Right cardiac atrium (tissue), 5 donors: ENCODE results near the gene BLOC1S5. TPM values are rescaled to one million over a fixed set of nuclear protein-coding genes. Genes with fewer than 3 reads are reported as not detected.

ENCODE experiments used
- ATAC-seq, 2 donors: fragments of 200-7000 bp; cut with Tn5 transposase; one replicate each; pipeline versions ENCODE4 v1.8.0 to v1.9.1; 2020; ENCODE audit warnings: moderate library complexity in 2 of 2, mild to moderate bottlenecking in 1 of 2
- DNase-seq, 3 donors: peaks; one replicate each; pipeline ENCODE4 v3.0.0-alpha.2; 2020
- H3K27ac ChIP-seq: one replicate; pipeline ENCODE4 v1.5.1; 2013; ENCODE audit warnings: mild to moderate bottlenecking, low read length, control low read depth, moderate library complexity
- H3K27me3 ChIP-seq: one replicate; pipeline ENCODE4 v1.6.1; 2013; ENCODE audit not compliant: control insufficient read depth, insufficient read depth
- H3K4me1 ChIP-seq: one replicate; pipeline ENCODE4 v1.6.1; 2013; ENCODE audit warnings: low read length; ENCODE audit not compliant: control insufficient read depth, insufficient read depth
- H3K4me3 ChIP-seq: one replicate; pipeline ENCODE4 v1.5.1; 2013; ENCODE audit warnings: low read length, control low read depth
- H3K9me3 ChIP-seq: one replicate; pipeline ENCODE4 v1.6.1; 2013; ENCODE audit warnings: low read length; ENCODE audit not compliant: control insufficient read depth
- WGBS: extraction: QIAGEN DNeasy Blood & Tissue Kit; methylation state at CpG from one replicate; pipeline ENCODE4 v1.1.7; 2013; 5-methylcytosine and 5-hydroxymethylcytosine counted together
- intact Hi-C, 4 donors: fragments of 100-400 bp; cut with DNase I; formaldehyde crosslinking; loops; one replicate each; pipeline versions ENCODE4 v1.11.0 to v1.14.0; 2022 to 2023
- long read RNA-seq, 4 donors: library from polyadenylated mRNA; unstranded; transcript quantifications; one replicate each; pipeline ENCODE4 v2.0.0, GENCODE V29; 2020 to 2021
- polyA plus RNA-seq: library from polyadenylated mRNA; stranded (reverse); fragments of 200-250 nt; gene quantifications from one replicate; pipeline ENCODE4 v1.2.3, GENCODE V29; 2013
- total RNA-seq, 4 donors: library from RNA; stranded (reverse); fragmentation: NEBNext Ultra II Directional; extraction: Animal tissue kit (Norgen Biotek cat#: 25700); gene quantifications; one replicate each; pipeline ENCODE4 v1.2.1, GENCODE V29; 2021
- donor health status: healthy with polysubstance abuse.
- donor health status: DM: no; HTN: yes; CAD: no.
- donor health status: DM: no; HTN: no; CAD: no.
- donor health status: DM: no; HTN: yes; CAD: no; lungs with severe emphysema.
- donor health status: DM: yes; HTN: yes; CAD: no.

The BLOC1S5 gene, protein sequence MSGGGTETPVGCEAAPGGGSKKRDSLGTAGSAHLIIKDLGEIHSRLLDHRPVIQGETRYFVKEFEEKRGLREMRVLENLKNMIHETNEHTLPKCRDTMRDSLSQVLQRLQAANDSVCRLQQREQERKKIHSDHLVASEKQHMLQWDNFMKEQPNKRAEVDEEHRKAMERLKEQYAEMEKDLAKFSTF
- total RNA-seq (10 to 100 TPM in 1 of 4 donors, 1 to 10 TPM in 3; 7.1 to 10.9 (median 8.9) TPM), polyA plus RNA-seq (6.1 TPM)
- long read RNA-seq, donor 1, transcript BLOC1S5-202 (5 exons, 2,684 nt), result major isoform, 16 of 21 reads
- long read RNA-seq, donor 1, partial matches to known transcripts, result 0 of 21 reads
- long read RNA-seq, donor 1, other reads (novel, unspliced or antisense), result 4 of 21 reads
- long read RNA-seq, donor 2, transcript BLOC1S5-202 (5 exons, 2,684 nt), result major isoform, 5 of 7 reads
- long read RNA-seq, donor 2, partial matches to known transcripts, result 0 of 7 reads
- long read RNA-seq, donor 2, other reads (novel, unspliced or antisense), result 2 of 7 reads
- long read RNA-seq, donor 3, transcript BLOC1S5-202 (5 exons, 2,684 nt), result major isoform, 39 of 44 reads
- long read RNA-seq, donor 3, partial matches to known transcripts, result 1 of 44 reads
- long read RNA-seq, donor 3, other reads (novel, unspliced or antisense), result 3 of 44 reads
- long read RNA-seq, donor 4, transcript BLOC1S5-202 (5 exons, 2,684 nt), result major isoform, 5 of 6 reads
- long read RNA-seq, donor 4, partial matches to known transcripts, result 0 of 6 reads
- long read RNA-seq, donor 4, other reads (novel, unspliced or antisense), result 1 of 6 reads

DNA sequence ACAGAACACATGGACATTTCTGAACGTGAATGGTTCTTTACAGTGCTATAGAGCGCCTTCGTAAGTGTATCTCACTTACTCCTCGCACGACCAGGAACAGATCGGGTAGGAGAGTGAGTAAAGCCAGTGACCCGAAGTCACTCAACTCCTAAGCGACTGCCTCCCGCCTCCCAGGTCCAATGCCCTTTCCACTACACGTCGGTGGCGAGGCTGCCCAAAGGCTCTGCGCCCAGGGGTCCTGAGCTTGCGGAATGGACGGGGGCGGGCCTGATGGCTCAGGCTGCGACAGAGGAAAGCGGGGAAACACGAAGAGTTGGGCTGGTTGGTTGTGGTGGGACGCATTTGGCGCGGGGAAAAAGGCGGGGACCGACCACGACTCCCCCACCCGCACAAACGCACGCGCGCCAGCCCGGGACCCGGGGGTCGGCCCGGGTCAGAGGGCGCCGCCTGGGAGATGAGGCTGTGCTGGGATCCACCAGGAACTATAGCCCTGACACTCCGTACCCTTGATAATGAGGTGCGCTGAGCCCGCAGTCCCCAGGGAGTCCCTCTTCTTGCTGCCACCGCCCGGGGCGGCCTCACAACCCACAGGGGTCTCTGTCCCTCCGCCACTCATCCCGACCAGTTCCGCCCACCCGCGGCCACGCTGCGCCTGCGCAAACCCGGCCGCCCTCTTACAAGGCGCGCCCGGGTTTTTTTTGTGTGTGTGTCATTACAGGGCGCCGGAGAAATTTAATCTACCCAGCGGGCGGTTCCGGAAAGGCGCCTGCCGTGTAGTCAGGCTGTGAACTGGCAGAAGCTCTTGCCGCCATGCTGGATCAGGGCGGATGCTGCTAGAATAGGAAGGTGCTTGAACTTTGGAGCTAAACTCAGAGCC lies at the start of gene BLOC1S5:
TSS of gene BLOC1S5 (minus strand) at position 629 of the 877 bp plus-strand sequence. CDS start at position 616, 13 bp downstream.
- WGBS, result under 1% methylated on average over 64 of the region's 64 CpGs
- no peaks in the 10 kb centered on the region for H3K27me3 ChIP-seq
- H3K4me3 ChIP-seq, result peak within 1 kb of the TSS; percentile 67
- ATAC-seq (peak; percentile 99), DNase-seq (peak; percentile 96 to 99 (median 98))
- intact Hi-C loops, result loop anchor here in 2 of 4 donors (5.0 to 10.0 kb wide), 2 partner anchors 339 to 342 kb away; partner anchors contain the start of gene BMP6 (in 1 of the 2)
- peaks cover 3% of the 10 kb centered on the region for H3K4me1 ChIP-seq
- H3K27ac ChIP-seq, result peak within 1 kb of the TSS; percentile 48
- H3K9me3 ChIP-seq, result no peaks in the 10 kb centered on the region

DNA sequence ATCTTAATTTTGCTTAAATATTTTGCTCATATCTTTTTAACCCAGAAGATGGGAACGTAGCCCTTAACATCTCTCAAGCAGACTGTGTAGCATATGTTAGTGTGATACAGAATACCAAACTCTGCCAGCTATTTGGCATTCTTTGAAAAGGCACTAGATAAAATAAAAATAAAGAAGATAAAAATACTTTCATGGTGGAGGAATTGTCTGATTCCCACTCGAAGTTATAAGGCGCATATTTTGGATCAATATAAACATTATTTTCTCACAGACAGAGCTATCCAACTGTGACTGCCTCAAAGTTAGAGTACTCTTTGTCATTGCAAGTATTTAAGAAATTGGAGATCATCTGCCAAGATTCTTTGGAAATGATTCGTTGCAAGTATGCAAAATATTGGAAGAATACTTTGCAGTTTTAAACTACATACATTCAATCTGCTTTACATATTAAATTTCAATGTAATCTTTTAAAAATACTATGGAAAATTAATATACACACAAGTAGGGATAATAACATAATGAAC lies 49.0 kb upstream of the BLOC1S5 start:
- no peak for DNase-seq
- intact Hi-C loops, result no loop called here
- Histone ChIP-seq H3K4me1 (no peaks in the 10 kb centered on the region), H3K27ac (no peak overlapping the region), H3K27me3 (no peaks in the 10 kb centered on the region), H3K4me3 (no peak overlapping the region), H3K9me3 (peaks cover 3% of the 10 kb centered on the region)
- 45% methylated on average over 4 of the region's 4 CpGs for WGBS
- ATAC-seq, result no peak

DNA sequence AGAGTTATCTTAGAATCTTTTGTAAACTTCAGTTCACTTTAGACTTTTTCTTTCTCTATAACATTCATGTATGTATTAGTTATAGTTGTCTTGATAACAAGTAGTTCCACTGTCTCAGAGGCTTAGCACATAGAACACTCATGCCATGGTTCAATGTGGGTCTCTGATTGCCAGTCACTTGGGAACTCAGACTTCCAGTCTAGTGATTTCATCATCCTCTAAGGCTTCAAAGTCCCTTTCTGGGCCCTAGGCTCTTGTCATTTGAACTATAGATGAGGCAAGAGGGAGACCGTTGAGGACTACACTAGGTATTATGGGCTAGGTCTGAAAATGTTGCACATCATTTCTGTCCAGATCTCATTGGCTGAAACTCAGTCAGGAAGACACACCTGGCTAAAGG lies 46.5 kb upstream of the BLOC1S5 start:
- Histone ChIP-seq H3K4me3 (no peak overlapping the region), H3K27me3 (no peaks in the 10 kb centered on the region), H3K4me1 (no peaks in the 10 kb centered on the region), H3K9me3 (peaks cover 3% of the 10 kb centered on the region), H3K27ac (no peak overlapping the region)
- ATAC-seq (no peak), DNase-seq (no peak)
- intact Hi-C loops, result no loop called here
- 81% methylated on average over 1 of the region's 1 CpG for WGBS

DNA sequence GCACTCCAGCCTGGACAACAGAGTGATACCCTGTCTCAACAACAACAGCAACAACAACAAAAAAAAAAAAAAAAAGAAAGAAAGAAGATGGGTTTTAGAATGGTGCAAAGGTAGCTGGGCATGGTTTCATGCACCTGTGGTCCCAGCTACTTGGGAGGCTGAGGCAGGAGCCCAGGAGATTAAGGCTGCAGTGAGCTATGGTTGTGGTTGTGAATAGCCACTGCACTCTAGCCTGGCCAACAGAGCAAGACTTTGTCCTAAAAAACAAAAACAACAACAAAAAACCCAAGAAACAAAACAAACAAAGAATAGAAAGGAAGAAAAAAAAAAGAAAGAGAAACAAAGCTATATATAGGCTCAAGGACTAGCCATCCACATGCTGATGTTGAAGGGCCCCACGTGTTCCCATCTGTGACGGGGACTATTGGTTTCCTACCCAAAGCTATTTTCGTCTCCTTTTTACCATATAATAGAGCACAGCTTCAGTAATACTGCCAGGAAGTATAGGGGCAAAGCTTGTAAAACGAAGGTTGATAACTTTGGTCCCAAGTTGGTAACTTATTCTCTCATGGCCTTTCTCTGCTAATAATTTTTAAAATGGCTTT lies 46.0 kb upstream of the BLOC1S5 start:
- no peak for ATAC-seq
- Histone ChIP-seq H3K9me3 (no peaks in the 10 kb centered on the region), H3K27me3 (no peaks in the 10 kb centered on the region), H3K4me1 (no peaks in the 10 kb centered on the region), H3K27ac (no peak overlapping the region), H3K4me3 (no peak overlapping the region)
- intact Hi-C loops, result no loop called here
- 68% methylated on average over 4 of the region's 4 CpGs for WGBS
- no peak for DNase-seq

DNA sequence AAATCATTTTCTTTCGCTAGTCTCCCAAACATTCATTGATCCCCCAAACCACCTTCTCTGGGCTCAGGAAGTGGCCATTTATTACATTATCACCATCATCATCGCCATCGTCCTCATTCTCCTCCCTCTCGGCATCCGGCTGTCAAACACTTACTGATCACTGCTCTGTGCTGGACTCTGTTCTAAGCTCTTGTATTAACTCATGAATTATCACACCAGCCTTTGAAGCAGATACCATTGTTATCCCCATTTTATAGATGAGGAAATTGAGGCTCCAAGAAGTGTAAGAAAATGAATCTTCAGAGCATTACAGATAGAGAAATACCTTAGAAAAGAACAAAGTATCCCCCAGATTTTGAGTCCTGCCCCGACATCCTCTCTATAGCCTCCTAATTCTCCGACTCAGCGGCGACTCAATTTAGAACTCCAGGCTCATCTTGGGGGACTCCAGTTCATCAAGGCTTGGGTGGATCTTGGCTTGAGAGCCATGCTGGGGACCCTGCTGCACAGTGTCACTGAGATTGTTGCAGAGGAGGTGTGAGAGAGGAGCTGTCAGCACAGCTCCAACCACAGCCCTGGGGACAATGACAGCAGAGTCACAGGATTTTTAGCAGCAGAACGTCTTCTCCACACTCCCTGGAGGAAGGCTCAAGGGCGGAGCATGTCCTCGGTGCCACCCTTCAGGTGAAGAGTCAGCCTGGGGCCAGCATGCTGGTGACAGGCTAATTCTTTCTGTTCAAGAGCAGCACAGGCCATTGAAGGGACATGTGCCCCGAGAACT lies 44.8 kb upstream of the BLOC1S5 start:
- WGBS, result 61% methylated on average over 13 of the region's 13 CpGs
- intact Hi-C loops, result no loop called here
- ATAC-seq, result peak in 1 of 2 donors; percentile 55
- DNase-seq, result no peak
- Histone ChIP-seq H3K4me1 (no peaks in the 10 kb centered on the region), H3K27ac (no peak overlapping the region), H3K9me3 (no peaks in the 10 kb centered on the region), H3K4me3 (no peak overlapping the region), H3K27me3 (no peaks in the 10 kb centered on the region)

DNA sequence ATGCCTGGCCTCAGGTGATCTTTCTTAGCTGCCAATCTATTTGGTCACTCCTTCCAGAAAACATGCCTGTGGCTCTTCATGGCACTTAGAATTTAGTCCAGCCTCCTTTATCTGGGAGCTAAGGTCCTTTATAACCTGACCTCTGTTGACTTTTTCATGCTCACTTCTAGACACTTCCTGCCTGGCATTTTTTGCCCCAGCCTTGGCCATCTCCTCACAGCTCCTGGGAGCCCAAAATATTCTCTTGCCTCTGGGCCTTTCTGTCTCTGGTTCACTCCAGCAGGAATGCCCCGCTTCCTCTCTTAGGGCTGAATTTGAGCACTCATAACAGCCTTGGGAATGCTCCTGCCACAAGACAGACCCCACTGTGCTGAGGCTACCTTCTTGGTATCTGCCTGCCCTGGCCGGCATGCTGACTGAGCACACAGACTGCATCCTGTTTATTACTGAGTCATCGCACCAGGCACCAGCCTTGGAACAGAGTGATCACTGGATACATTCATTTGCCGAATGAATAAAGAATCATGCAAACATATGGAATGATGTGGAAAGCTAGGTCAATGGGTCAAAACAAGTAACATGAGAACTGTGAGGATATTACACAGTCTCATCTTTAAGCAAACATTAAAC lies 44.0 kb upstream of the BLOC1S5 start:
- intact Hi-C loops, result no loop called here
- no peak overlapping the region for H3K4me3 ChIP-seq
- no peak for DNase-seq
- no peak overlapping the region for H3K27ac ChIP-seq
- 54% methylated on average over 4 of the region's 4 CpGs for WGBS
- H3K4me1 ChIP-seq, result no peaks in the 10 kb centered on the region
- H3K27me3 ChIP-seq, result no peaks in the 10 kb centered on the region
- ATAC-seq, result no peak
- H3K9me3 ChIP-seq, result no peaks in the 10 kb centered on the region

DNA sequence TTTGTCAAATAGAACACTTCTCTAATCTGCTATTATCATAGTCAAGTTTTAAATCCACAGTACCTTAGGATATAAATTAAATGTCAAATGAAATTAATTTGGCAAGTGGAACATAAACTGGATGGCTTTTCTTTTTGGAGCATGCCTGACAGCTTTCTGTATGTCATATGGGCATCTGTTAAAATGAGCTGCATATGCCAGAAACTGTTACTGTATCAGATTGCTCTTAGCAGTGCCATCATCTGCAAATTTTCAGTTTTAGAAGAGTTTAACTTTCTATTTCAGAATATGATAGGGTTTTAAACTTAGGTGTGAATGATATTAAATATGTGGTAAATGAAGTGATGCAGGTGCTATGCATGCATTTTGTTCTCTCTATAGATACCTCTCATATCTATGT lies 41.6 kb upstream of the BLOC1S5 start:
- no peak for ATAC-seq
- no peaks in the 10 kb centered on the region for H3K9me3 ChIP-seq
- H3K4me1 ChIP-seq, result no peaks in the 10 kb centered on the region
- DNase-seq, result no peak
- H3K27me3 ChIP-seq, result no peaks in the 10 kb centered on the region
- intact Hi-C loops, result no loop called here
- H3K4me3 ChIP-seq, result no peak overlapping the region
- no peak overlapping the region for H3K27ac ChIP-seq

DNA sequence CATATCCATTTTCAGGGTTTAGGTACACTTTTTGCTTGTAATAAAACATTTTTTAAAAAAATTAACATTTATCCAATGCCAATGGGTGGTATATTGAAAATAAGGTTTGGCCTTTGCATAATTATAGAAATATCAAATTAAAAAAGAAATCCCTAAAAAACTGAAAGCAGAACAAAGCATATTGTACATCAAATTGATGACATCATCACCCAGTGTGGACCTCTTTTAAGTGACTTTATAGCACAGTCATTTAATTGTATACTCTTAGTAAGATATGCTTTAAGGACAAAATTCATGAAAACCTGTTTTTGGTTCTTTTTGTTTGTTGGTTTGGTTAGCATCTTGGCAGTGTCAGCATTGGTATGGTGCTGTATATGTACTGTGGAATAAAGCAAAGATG lies 39.5 kb upstream of the BLOC1S5 start:
- ATAC-seq, result no peak
- no peak for DNase-seq
- intact Hi-C loops, result no loop called here
- H3K27ac ChIP-seq, result no peak overlapping the region
- H3K27me3 ChIP-seq, result no peaks in the 10 kb centered on the region
- H3K4me3 ChIP-seq, result no peak overlapping the region
- no peaks in the 10 kb centered on the region for H3K9me3 ChIP-seq
- H3K4me1 ChIP-seq, result no peaks in the 10 kb centered on the region

DNA sequence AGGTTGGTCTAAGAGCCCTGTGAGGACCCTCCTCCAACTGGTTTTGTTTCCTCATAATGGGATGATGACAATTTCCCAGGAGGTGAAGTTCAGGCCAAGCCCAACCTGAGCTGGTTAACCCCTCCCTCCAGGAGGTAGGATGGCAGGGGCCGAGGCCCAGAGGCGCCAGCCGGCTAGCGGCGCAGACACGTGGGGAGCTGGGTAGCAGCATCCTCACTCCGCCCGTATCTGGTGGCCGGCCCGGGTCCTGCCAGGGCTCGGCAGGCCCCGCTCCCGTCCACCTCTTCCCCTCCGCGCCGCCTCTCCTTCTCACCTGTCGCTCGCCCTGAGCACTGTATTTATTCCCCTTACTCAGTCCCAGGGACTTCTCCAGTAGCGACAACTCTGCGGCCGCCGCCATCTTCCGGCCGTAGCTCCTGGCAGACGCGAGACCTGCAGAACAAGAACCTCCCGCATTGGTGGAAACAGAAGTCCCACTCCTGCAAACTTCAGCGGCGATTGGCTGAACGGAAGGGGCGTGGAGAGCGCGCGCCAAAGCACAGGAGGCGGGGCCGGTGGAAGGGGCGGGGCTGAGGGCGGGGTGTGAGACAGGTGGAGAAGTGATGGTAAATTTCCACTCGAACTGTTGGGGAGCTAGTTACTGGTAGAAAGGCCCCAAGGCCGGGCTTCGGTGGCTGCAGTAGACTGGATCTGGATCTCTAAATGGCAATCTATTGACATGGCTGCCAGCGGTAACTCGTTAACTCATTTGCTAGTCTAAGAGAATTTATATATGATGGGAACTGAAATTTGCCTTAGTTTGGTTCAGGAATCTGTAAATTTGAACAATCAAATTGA lies 38.2 kb upstream of the BLOC1S5 start, which contains the start of gene EEF1E1:
TSS of gene EEF1E1 (minus strand) at position 427 of the 837 bp plus-strand sequence. CDS start at position 400, 27 bp downstream.
- no peaks in the 10 kb centered on the region for H3K27me3 ChIP-seq
- 1% methylated on average over 43 of the region's 43 CpGs for WGBS
- ATAC-seq, result peak; percentile 100
- peak; percentile 93 to 97 (median 97) for DNase-seq
- peak within 1 kb of the TSS; percentile 42 for H3K27ac ChIP-seq
- no peaks in the 10 kb centered on the region for H3K4me1 ChIP-seq
- H3K9me3 ChIP-seq, result no peaks in the 10 kb centered on the region
- peak within 1 kb of the TSS; percentile 97 for H3K4me3 ChIP-seq
- intact Hi-C loops, result no loop called here
